Endothelial cell of umbilical vein (primary cell): ENCODE results near the gene CX3CR1. TPM values are rescaled to one million over a fixed set of nuclear protein-coding genes. Genes with fewer than 3 reads are reported as not detected.

ENCODE experiments used
- BruUV-seq: library from RNA; stranded (reverse); fragments of 400-500 nt; replicated peaks from 2 replicates; lab custom pipeline; 2021; lab: Mats Ljungman, UMichigan
- CTCF ChIA-PET: fragments of 300-600, 350-600 bp; sonication (Branson Sonifier 250); formaldehyde crosslinking; loops from one replicate; lab custom pipeline; 2021; ENCODE audit warnings: antibody characterized with exemption, inconsistent platforms; lab: Charles Lee
- POLR2A ChIA-PET: fragments of 300-600, 350-600 bp; sonication (Branson Sonifier 250); formaldehyde crosslinking; loops from one replicate; lab custom pipeline; 2021; ENCODE audit warnings: antibody characterized with exemption, inconsistent platforms; lab: Charles Lee
- DNase-seq: peaks from one replicate; pipeline ENCODE4 v3.0.0-alpha.2; 2011; ENCODE audit warnings: low read depth, low spot score
- FAIRE-seq: peaks from 2 replicates; lab custom pipeline; 2011; peaks lifted over from hg19 to GRCh38; lab: Jason Lieb, UNC
- H2AFZ ChIP-seq: 2 replicates; pipeline ENCODE4 v1.6.0; 2012; ENCODE audit warnings: low read depth, low read length, control low read depth, inconsistent platforms
- H3K27ac ChIP-seq: 2 replicates; pipeline ENCODE4 v1.5.1; 2011; ENCODE audit warnings: low read depth, mild to moderate bottlenecking, control low read depth, low read length, moderate library complexity; ENCODE audit not compliant: insufficient read depth
- H3K27me3 ChIP-seq, 2 experiments: 2 replicates each; pipeline versions ENCODE4 v1.6.0 to v1.6.1; 2011; ENCODE audit warnings: low read length in 2 of 2, mixed read lengths in 1 of 2; ENCODE audit not compliant: control insufficient read depth in 2 of 2, insufficient read depth in 2 of 2
- H3K36me3 ChIP-seq, 2 experiments: 2 replicates in 1 of 2; 3 replicates in 1 of 2; pipeline ENCODE4 v1.5.1; 2011; ENCODE audit warnings: low read length in 2 of 2, mild to moderate bottlenecking in 1 of 2, moderate library complexity in 1 of 2; ENCODE audit not compliant: control insufficient read depth in 2 of 2, insufficient read depth in 2 of 2; ENCODE audit errors: extremely low read depth in 1 of 2
- H3K4me1 ChIP-seq: 3 replicates; pipeline ENCODE4 v1.5.1; 2011; ENCODE audit warnings: mild to moderate bottlenecking, low read length; ENCODE audit not compliant: control insufficient read depth, insufficient read depth; ENCODE audit errors: extremely low read depth
- H3K4me2 ChIP-seq: 2 replicates; pipeline ENCODE4 v1.6.1; 2011; ENCODE audit warnings: low read length, control low read depth, mixed read lengths; ENCODE audit not compliant: insufficient read depth
- H3K4me3 ChIP-seq, 3 experiments: fragments of 200-600 bp in 1 of 3; sonication (generic), shearing (Covaris generic) in 1 of 3; replicated peaks in 1 of 3; 2 replicates each; pipeline ENCODE4 v1.5.1; 2011 to 2016; ENCODE audit warnings: control low read depth in 3 of 3, low read length in 3 of 3, mild to moderate bottlenecking in 2 of 3, inconsistent platforms in 1 of 3, low read depth in 1 of 3, moderate library complexity in 1 of 3; ENCODE audit not compliant: insufficient read depth in 1 of 3
- H3K79me2 ChIP-seq: 2 replicates; pipeline ENCODE4 v1.6.0; 2012; ENCODE audit warnings: low read length, inconsistent platforms; ENCODE audit not compliant: control insufficient read depth, insufficient read depth
- H3K9ac ChIP-seq: replicated peaks from 2 replicates; pipeline ENCODE3; 2011; ENCODE audit warnings: low read length, control low read depth; ENCODE audit not compliant: insufficient read depth; ENCODE audit errors: extremely low read depth
- H3K9me1 ChIP-seq: replicated peaks from 3 replicates; pipeline ENCODE4 v1.6.0; 2011; ENCODE audit warnings: mild to moderate bottlenecking, low read length; ENCODE audit not compliant: control insufficient read depth, insufficient read depth; ENCODE audit errors: extremely low read depth
- H3K9me3 ChIP-seq: replicated peaks from 2 replicates; pipeline ENCODE4 v1.5.1; 2012; ENCODE audit warnings: low read length, inconsistent platforms; ENCODE audit not compliant: control insufficient read depth, insufficient read depth
- H4K20me1 ChIP-seq: replicated peaks from 2 replicates; pipeline ENCODE3; 2011; ENCODE audit warnings: mild to moderate bottlenecking, low read length; ENCODE audit not compliant: control insufficient read depth, insufficient read depth; ENCODE audit errors: extremely low read depth
- CTCF ChIP-seq, 2 donors: IDR thresholded peaks; 1 replicate in 1 of 2; 2 replicates in 1 of 2; pipeline ENCODE4 v1.5.1; 2011; ENCODE audit warnings: low read length in 2 of 2, mild to moderate bottlenecking in 2 of 2, moderate library complexity in 2 of 2, control low read depth in 1 of 2, inconsistent platforms in 1 of 2, low read depth in 1 of 2; ENCODE audit not compliant: insufficient read depth in 1 of 2; ENCODE audit errors: extremely low read depth in 1 of 2
- MYC ChIP-seq: IDR thresholded peaks from one replicate; pipeline ENCODE4 v1.6.1; 2011; ENCODE audit warnings: mild to moderate bottlenecking, low read depth, low read length
- POLR2AphosphoS5 ChIP-seq: IDR thresholded peaks from 2 replicates; pipeline ENCODE4 v1.6.1; 2012; ENCODE audit warnings: low read depth, mild to moderate bottlenecking, control low read depth, low read length, moderate library complexity; ENCODE audit not compliant: insufficient read depth
- dilution Hi-C: fragments of 300-500 bp; cut with MboI; formaldehyde crosslinking; loops from one replicate; pipeline ENCODE4 v1.15.0; 2019; ENCODE audit warnings: low sequenced_read_pairs; ENCODE audit not compliant: extremely low pct_ligation_motif_present
- intact Hi-C: fragments of 100-400 bp; cut with micrococcal nuclease; formaldehyde crosslinking; loops from one replicate; pipeline ENCODE4 v1.10.0; 2022
- polyA plus RNA-seq, 4 experiments: library from polyadenylated mRNA; depleted of rRNA in 3 of 4; stranded (reverse) in 3 of 4; unstranded in 1 of 4; fragments of >200 nt; gene quantifications; 2 replicates each; pipeline versions ENCODE4 v1.2.1 to v1.2.3, GENCODE V29; 2011 to 2012; ENCODE audit warnings: missing spikeins in 1 of 4
- total RNA-seq: library from RNA; stranded (reverse); gene quantifications from 2 replicates; pipeline ENCODE4 v1.2.3, GENCODE V29; 2021

The CX3CR1 gene
- total and polyA plus RNA-seq, 2 donors (not counting 3 experiments of a cell fraction or from before 2014, with no cell fraction given), result not detected

- no peaks in the 10 kb centered on the region for H3K9me3 ChIP-seq
- DNase-seq, result peak; percentile 79
- no peaks in the 10 kb centered on the region for H4K20me1 ChIP-seq
- no peaks in the 10 kb centered on the region for H3K79me2 ChIP-seq
- H3K27me3 ChIP-seq, result peaks cover 0 to 1% of the 10 kb centered on the region in 2 experiments
- H3K36me3 ChIP-seq, result no peaks in the 10 kb centered on the region
- no peaks in the 10 kb centered on the region for H3K9me1 ChIP-seq
- H3K4me3 ChIP-seq, result no peak overlapping the region
- POLR2A ChIA-PET, result interaction anchor here (0.5 kb wide), 1 partner anchor 149 kb away, joined by 3 read pairs; no protein-coding TSS in a partner anchor
- no peak overlapping the region for H3K4me2 ChIP-seq
- CTCF ChIA-PET, result interaction anchor here (0.6 to 11.4 kb wide), 57 partner anchors 9 to 767 kb away, joined by 3 to 449 read pairs (median 5); partner anchors contain the start of genes CX3CR1, GORASP1, TTC21A and XIRP1
- intact Hi-C loops (loop anchor here (1.0 kb wide), 6 partner anchors 80 to 257 kb away; partner anchors contain the start of genes GORASP1 and TTC21A), dilution Hi-C loops (no loop called here)
- BruUV-seq, result no TSS peak
- TF ChIP-seq POLR2AphosphoS5 (no peak), MYC (no peak), CTCF (IDR thresholded peaks at IDR 0.05; ENCODE audit: extremely low read depth in 1 of 2, insufficient read depth in 1 of 2, low read depth in 1 of 2, low read length in 2 of 2) (peak; percentile 93 to 95)
- peaks cover 5% of the 10 kb centered on the region for H3K4me1 ChIP-seq
- H2AFZ ChIP-seq, result no peak overlapping the region
- H3K9ac ChIP-seq, result no peak overlapping the region
- FAIRE-seq, result peak; percentile 77
- no peak overlapping the region for H3K27ac ChIP-seq
Observed at GRCh38 chr3:39288300-39288808, 8.5 kb upstream of the CX3CR1 start.
